GM23338 (cell line): Measurements from ENCODE around the gene PPP6R1. TPM values are rescaled to one million over a fixed set of nuclear protein-coding genes. Genes with fewer than 3 reads are reported as not detected.

Experiments
- ATAC-seq: fragments of 200-7000 bp; cut with Tn5 transposase; 3 replicates; pipeline ENCODE4 v1.9.1; 2020
- DNase-seq: peaks from one replicate; pipeline ENCODE4 v3.0.0-alpha.2; 2015; ENCODE audit warnings: low spot score
- H2AFZ ChIP-seq: fragments of 200-600 bp; sonication (generic); 2 replicates; pipeline ENCODE4 v1.8.0; 2016; ENCODE audit warnings: antibody characterized with exemption, mild to moderate bottlenecking, moderate library complexity
- H3F3A ChIP-seq: fragments of 200-600 bp; sonication (generic); replicated peaks from 2 replicates; pipeline ENCODE4 v1.8.0; 2017; ENCODE audit warnings: antibody characterized with exemption, mixed run types, low read depth
- H3K27ac ChIP-seq: fragments of 200-600 bp; sonication (generic); 2 replicates; pipeline ENCODE4 v1.6.1; 2016; ENCODE audit warnings: low read depth
- H3K27me3 ChIP-seq: fragments of 200-600 bp; sonication (generic); 2 replicates; pipeline ENCODE4 v1.8.0; 2016; ENCODE audit warnings: mild to moderate bottlenecking, mixed run types, moderate library complexity; ENCODE audit not compliant: insufficient read depth
- H3K36me3 ChIP-seq: fragments of 200-600 bp; sonication (generic); 2 replicates; pipeline ENCODE4 v1.8.0; 2016; ENCODE audit warnings: mild to moderate bottlenecking; ENCODE audit not compliant: insufficient read depth
- H3K4me1 ChIP-seq: fragments of 200-600 bp; sonication (generic); 2 replicates; pipeline ENCODE4 v1.8.0; 2016; ENCODE audit warnings: mild to moderate bottlenecking, moderate library complexity; ENCODE audit not compliant: insufficient read depth
- H3K4me2 ChIP-seq: fragments of 200-600 bp; sonication (generic); 2 replicates; pipeline ENCODE4 v1.7.1; 2017; ENCODE audit warnings: mixed run types
- H3K4me3 ChIP-seq: fragments of 200-600 bp; sonication (generic); 2 replicates; pipeline ENCODE4 v1.6.1; 2016; ENCODE audit warnings: mixed run types
- H3K79me2 ChIP-seq: fragments of 200-600 bp; sonication (generic); replicated peaks from 2 replicates; pipeline ENCODE4 v1.8.0; 2017; ENCODE audit warnings: mild to moderate bottlenecking; ENCODE audit not compliant: insufficient read depth
- H3K9me2 ChIP-seq: fragments of 200-600 bp; sonication (generic); 2 replicates; pipeline ENCODE4 v1.8.0; 2017; ENCODE audit not compliant: insufficient read depth
- H4K20me1 ChIP-seq: fragments of 200-600 bp; sonication (generic); replicated peaks from 2 replicates; pipeline ENCODE4 v1.8.0; 2017; ENCODE audit warnings: mild to moderate bottlenecking; ENCODE audit not compliant: insufficient read depth
- H3K27ac Mint-ChIP-seq: 2 replicates; pipeline ENCODE4 v1.8.0; 2020; ENCODE audit warnings: inconsistent platforms, mild to moderate bottlenecking, moderate library complexity, mixed read lengths
- H3K27me3 Mint-ChIP-seq: 3 replicates; pipeline ENCODE4 v1.8.0; 2022; ENCODE audit warnings: low read depth, mild to moderate bottlenecking, moderate library complexity, mixed read lengths, inconsistent platforms; ENCODE audit not compliant: insufficient read depth, poor library complexity
- H3K36me3 Mint-ChIP-seq: 3 replicates; pipeline ENCODE4 v1.8.0; 2021; ENCODE audit warnings: low read depth, mild to moderate bottlenecking, inconsistent platforms, moderate library complexity, mixed read lengths
- H3K4me1 Mint-ChIP-seq: 3 replicates; pipeline ENCODE4 v1.8.0; 2020; ENCODE audit warnings: mild to moderate bottlenecking, inconsistent platforms, mixed read lengths
- H3K4me3 Mint-ChIP-seq: 3 replicates; pipeline ENCODE4 v1.8.0; 2021; ENCODE audit warnings: moderate library complexity, mild to moderate bottlenecking, inconsistent platforms, mixed read lengths
- H3K9me3 Mint-ChIP-seq: 3 replicates; pipeline ENCODE4 v1.8.0; 2020; ENCODE audit warnings: moderate library complexity, mild to moderate bottlenecking, inconsistent platforms, mixed read lengths
- CREB1 ChIP-seq: fragments of 250-450 bp; sonication (Bioruptor Pico); IDR thresholded peaks from 2 replicates; pipeline ENCODE4 v1.5.0; 2020; ENCODE audit warnings: low read depth, mild to moderate bottlenecking, moderate library complexity
- CTCF ChIP-seq, 2 experiments: fragments of 200-600 bp in 1 of 2; sonication (generic) in 1 of 2; conservative IDR thresholded peaks; 2 replicates each; pipeline versions ENCODE4 v1.5.1 to v1.6.1; 2016 to 2017; ENCODE audit warnings: antibody characterized with exemption in 2 of 2, low read depth in 2 of 2, mild to moderate bottlenecking in 2 of 2, moderate library complexity in 1 of 2
- ETS1 ChIP-seq: IDR thresholded peaks from 2 replicates; pipeline ENCODE4 v1.6.1; 2016; ENCODE audit warnings: antibody characterized with exemption
- EZH2 ChIP-seq: fragments of 200-600 bp; sonication (generic); IDR thresholded peaks from one replicate; pipeline ENCODE4 v1.8.0; 2017; ENCODE audit warnings: antibody characterized with exemption, mild to moderate bottlenecking, low read depth; ENCODE audit not compliant: unreplicated experiment
- EZH2phosphoT487 ChIP-seq: fragments of 200-600 bp; sonication (generic); IDR thresholded peaks from one replicate; pipeline ENCODE4 v1.8.1; 2018; ENCODE audit warnings: antibody characterized with exemption; ENCODE audit not compliant: unreplicated experiment
- JUNB ChIP-seq: IDR thresholded peaks from one replicate; pipeline ENCODE4 v1.6.1; 2016; ENCODE audit warnings: antibody characterized with exemption; ENCODE audit not compliant: unreplicated experiment
- NANOG ChIP-seq: IDR thresholded peaks from 2 replicates; pipeline ENCODE4 v1.6.1; 2016; ENCODE audit warnings: antibody characterized with exemption, borderline replicate concordance
- POLR2AphosphoS5 ChIP-seq: IDR thresholded peaks from 2 replicates; pipeline ENCODE4 v1.6.1; 2016; ENCODE audit warnings: antibody characterized with exemption, low read depth
- REST ChIP-seq: IDR thresholded peaks from one replicate; pipeline ENCODE4 v1.6.1; 2018; ENCODE audit warnings: antibody characterized with exemption; ENCODE audit not compliant: unreplicated experiment
- STAT1 ChIP-seq: IDR thresholded peaks from one replicate; pipeline ENCODE4 v1.6.1; 2016; ENCODE audit warnings: antibody characterized with exemption; ENCODE audit not compliant: unreplicated experiment
- ZNF114 ChIP-seq: fragments of 250-450 bp; sonication (Bioruptor Pico); IDR thresholded peaks from 2 replicates; pipeline ENCODE4 v1.5.0; 2020; ENCODE audit warnings: mild to moderate bottlenecking, moderate library complexity
- ZNF331 ChIP-seq: fragments of 250-450 bp; sonication (Bioruptor Pico); IDR thresholded peaks from 2 replicates; pipeline ENCODE4 v1.5.0; 2020; ENCODE audit warnings: low read depth, mild to moderate bottlenecking, moderate library complexity
- ZNF462 ChIP-seq: fragments of 250-450 bp; sonication (Bioruptor Pico); IDR thresholded peaks from 2 replicates; pipeline ENCODE4 v1.5.0; 2020; ENCODE audit warnings: mild to moderate bottlenecking, moderate library complexity
- polyA plus RNA-seq: library from polyadenylated mRNA; unstranded; fragments of >200 nt; fragmentation: Nextera tagmentation; extraction: Ambion mirVana; gene quantifications from 2 replicates; pipeline ENCODE4 v1.2.1, GENCODE V29; 2016
- total RNA-seq: library from RNA; depleted of rRNA; stranded (reverse); fragments of >200 nt; shearing (Covaris generic); gene quantifications from 2 replicates; pipeline ENCODE4 v1.2.3, GENCODE V29; 2014

The PPP6R1 gene
- total and polyA plus RNA-seq, 2 experiments from 2014 or later, result 22.2 to 70.8 TPM

DNA sequence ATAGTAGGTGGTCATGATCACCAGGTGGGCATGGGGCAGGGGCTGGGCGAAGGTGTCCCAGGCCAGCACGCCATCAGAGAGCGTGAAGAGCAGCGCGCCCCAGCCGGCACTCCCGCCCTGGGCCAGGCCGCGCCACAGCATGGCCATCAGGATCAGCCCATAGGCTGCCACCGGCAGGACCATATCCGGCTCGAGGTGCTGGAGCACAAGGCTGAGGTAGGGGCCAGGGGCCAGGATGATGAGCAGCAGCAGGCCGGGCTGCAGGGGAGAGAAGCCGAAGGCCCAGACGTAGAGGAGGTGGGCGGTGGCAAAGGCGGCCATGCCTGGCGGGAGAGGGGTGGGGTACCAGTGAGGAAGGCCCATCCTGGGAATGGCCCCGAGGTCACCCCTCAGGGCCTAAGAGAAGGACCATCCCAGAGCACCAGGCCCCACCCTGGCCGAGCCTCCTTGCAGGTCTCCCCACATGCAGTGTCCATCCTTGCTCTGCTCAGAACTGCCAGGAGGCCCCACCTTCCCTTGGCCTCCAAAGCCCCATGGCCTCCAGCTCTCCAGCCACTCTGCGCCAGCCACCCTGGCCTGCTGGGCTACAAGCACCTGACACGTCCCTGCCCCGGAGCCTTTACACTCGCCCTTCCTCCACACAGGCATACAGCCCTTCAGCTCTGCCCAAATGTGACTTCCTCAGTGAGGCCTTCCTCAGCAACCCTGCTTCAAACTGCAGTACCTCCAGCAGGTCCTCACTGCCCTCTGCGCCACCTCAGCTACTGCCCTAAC is 31.4 kb downstream of the PPP6R1 start:
- no peaks in the 10 kb centered on the region for H3K9me3 Mint-ChIP-seq
- no peak overlapping the region for H3K4me3 Mint-ChIP-seq
- H3K9me2 ChIP-seq, result no peaks in the 10 kb centered on the region
- no peak overlapping the region for H2AFZ ChIP-seq
- H3K27me3 Mint-ChIP-seq, result peaks cover 13% of the 10 kb centered on the region
- H3K36me3 Mint-ChIP-seq, result peaks cover 14% of the 10 kb centered on the region
- H3K4me1 ChIP-seq, result no peaks in the 10 kb centered on the region
- no peak overlapping the region for H3K4me3 ChIP-seq
- H3F3A ChIP-seq, result no peaks in the 10 kb centered on the region
- DNase-seq, result no peak
- no peaks in the 10 kb centered on the region; the same call in 1 of the 2 replicates for H4K20me1 ChIP-seq
- H3K27ac Mint-ChIP-seq, result no peak overlapping the region
- no peak for TF ChIP-seq EZH2phosphoT487
- TF ChIP-seq ZNF462 (CRISPR knock-in tag), result no peak
- TF ChIP-seq STAT1, result no peak
- no peak for TF ChIP-seq CTCF (conservative IDR thresholded peaks at IDR 0.05; ENCODE audit: low read depth in 2 of 2)
- TF ChIP-seq EZH2, result no peak
- TF ChIP-seq POLR2AphosphoS5, result no peak
- no peak for TF ChIP-seq ETS1
- TF ChIP-seq ZNF331 (CRISPR knock-in tag), result no peak
- no peak for TF ChIP-seq CREB1 (CRISPR knock-in tag)
- no peak for TF ChIP-seq JUNB
- TF ChIP-seq NANOG, result no peak
- no peak for TF ChIP-seq REST
- TF ChIP-seq ZNF114 (CRISPR knock-in tag), result no peak
- H3K79me2 ChIP-seq, result no peaks in the 10 kb centered on the region
- H3K4me2 ChIP-seq, result no peak overlapping the region
- no peak overlapping the region for H3K27ac ChIP-seq
- no peaks in the 10 kb centered on the region for H3K27me3 ChIP-seq
- H3K36me3 ChIP-seq, result no peaks in the 10 kb centered on the region; the same call in 1 of the 2 replicates
- ATAC-seq, result no peak
- peaks cover 4% of the 10 kb centered on the region; the same call in 2 of the 3 replicates for H3K4me1 Mint-ChIP-seq
